Measurements from ENCODE around the gene NAV1.

DNA sequence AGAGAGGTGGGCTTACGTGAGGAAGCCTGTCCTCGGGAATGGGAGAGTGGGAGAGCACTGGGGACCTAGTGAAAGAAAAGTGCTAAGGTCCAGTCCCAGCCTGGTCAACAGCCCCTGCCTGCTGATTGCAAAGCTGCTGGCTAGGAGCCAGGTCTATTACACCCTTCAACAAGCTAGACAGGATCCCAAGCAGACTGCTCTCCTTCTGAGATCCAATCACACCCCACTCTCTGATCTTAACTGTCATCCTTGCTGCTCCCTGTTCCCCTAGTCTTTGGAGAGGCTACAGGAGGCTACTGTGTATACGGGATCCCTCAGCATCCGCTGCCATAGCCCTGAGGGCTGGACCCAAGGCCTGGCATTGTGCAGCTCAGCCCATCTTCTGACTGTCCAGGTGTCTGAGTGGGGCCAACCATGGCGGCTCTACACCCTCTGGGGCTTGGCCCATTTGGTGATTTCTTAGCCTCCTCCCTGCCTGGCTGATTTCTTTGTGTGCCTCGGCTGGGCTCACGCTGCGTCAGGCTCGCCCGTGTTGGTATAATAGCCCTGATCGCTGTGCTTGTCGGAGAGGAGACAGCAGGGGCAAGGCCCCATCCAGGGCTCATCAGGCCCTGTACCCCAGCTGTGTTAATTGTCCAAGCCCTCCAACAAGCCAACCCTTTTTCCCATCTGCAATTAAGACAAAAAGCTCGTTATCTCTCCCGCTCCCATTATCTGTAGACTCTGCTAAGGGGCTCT, 43.9 kb downstream of the NAV1 start:
- TF ChIP-seq CTCF (IDR thresholded peaks at IDR 0.05) (no peak), POLR2A (IDR thresholded peaks at IDR 0.05) (no peak)
